ENCODE measurements around the gene BTN3A1.
"Not testable (repeated sequence)": the region's sequence is repeated elsewhere in the genome, so short reads cannot be mapped to it uniquely, and the experiment has no call there.

The BTN3A1 gene

DNA sequence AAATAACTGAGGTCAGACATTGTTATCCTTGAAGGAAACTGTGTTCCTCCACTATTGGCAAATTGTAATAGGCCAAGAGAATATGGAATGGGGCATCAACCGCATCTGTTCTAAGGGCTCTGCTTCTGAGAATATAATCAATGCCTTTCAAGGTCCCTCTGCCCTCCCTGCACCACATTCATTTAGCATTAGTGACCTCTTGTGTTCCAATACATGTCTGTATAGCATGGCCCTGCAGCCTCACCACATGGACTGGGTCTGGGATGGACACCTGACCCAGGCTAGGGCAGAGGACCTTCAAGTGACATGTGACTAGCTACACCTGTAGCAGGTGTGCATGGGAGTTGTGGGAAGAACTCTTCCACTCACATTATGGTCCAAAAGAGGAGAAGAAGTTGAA, 14.2 kb downstream of the BTN3A1 start:
- no peak for DNase-seq

DNA sequence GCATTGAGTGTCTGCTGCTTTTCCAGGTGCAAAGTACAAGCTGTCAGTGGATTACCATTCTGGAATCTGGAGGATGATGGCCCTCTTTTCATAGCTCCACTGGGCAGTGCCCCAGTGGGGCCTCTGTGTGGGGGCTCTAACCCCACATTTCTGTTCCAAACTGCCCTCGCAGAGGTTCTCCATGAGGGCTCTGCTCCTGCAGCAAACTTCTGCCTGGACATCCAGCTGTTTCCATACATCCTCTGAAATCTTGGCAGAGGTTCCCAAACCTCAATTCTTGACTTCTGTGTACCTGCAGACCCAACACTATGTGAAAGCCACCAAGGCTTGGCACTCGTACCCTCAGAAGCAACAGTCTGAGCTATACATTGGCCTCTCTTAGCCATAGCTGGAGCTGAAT, 16.0 kb downstream of the BTN3A1 start:
- not testable (repeated sequence) for DNase-seq

DNA sequence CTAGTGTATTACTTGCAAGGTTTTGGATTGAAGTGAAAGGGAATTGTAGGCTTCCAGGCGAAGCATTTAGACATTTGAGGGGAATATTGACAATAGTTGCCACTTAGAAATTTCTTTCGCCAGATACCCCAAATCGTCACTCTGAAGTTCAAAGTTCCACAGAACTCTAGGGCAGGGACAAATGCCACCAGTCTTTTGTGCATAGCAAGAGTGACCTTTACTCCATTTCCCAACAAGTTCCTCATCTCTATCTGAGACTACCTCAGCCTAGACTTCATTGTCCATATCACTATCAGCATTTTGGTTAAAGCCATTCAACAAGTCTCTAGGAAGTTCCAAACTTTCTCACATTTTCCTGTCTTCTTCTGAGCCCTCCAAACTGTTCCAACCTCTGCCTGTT, 16.7 kb downstream of the BTN3A1 start:
- not testable (repeated sequence) for DNase-seq

DNA sequence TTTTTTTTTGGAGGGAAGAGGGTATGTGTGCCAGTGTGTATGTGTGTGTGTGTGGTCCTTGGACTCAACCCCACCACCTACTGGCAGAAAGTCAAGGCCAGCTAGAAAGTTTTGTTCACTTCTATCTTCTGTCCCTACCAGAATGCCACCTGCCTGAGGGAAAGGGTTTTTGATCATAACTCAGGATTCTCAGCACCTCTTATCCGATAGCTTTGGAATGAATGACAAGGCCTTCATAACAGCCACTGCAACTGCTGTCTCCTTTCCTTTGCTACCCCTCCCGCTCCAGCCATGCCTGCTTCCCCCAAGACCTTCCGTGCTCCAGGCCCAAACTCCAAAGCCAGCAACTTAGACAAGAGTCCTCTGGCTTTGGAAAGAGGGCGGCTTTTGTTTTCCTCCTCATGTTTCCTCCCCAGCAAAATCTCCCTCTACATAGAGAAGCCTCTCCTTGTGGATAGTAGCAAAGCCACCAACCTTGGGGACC, 18.7 kb downstream of the BTN3A1 start:
- DNase-seq = peak; percentile 34 to 51

DNA sequence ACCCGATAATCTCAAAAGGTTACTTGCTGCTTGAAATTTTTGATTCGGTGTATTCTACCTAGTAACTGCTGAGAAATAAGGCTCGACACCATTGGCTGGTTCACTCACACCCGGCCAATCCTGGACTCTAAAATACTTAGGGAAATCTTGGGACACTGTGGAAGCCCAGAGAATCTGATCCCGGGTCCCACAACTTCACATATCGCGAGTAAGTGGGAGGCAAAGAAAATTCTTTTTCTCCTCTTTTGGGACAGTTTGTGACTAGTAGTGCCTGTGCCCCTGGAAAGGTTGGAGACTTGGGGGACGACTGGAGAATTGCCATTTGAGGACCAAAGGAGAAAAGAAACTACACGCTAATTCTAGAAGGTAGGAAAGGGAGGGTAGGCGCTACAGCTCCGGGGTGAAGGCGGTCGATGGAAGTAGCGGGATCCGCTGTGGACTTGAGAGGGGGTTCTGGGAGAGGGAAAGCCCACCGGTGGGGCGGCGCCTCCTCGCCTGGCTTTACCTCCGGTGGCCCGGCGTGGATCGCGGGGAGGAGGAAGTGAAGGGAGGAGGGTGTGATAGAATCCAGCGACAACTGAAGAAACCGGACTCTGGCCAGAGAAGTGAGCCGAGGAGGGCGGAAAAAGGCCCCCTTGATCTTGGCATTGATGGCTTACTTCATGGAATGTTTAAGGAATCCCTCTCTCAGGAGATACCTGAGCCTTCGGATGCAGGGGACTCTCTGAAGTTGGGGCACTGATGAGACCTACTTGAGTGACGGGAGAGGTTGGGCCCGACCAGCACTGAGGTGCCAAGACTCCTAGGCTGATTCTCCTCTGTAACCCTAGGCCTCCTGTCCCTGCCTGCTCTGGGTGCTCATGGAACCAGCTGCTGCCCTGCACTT, 19.4 kb downstream of the BTN3A1 start:
- peak; percentile 59 to 80 for DNase-seq

DNA sequence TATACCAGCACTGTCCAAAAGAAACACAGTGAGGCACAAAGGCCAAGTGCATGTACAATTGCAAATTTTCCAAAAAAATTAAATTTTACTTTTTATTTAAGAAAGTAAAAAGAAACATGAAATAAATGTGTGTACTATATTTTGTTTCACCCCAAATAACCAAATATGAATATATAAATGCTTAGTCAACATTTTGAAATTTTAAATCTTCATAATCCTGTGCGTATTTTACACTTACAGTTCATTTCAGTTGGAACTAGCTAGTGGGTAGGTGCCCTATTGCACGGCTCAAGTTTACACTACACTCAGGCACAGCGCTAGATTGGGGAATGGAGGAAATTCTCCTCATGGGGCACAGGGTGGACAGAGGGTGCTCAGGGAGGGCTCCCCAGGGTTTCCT, 20.3 kb downstream of the BTN3A1 start:
- DNase-seq = no peak

DNA sequence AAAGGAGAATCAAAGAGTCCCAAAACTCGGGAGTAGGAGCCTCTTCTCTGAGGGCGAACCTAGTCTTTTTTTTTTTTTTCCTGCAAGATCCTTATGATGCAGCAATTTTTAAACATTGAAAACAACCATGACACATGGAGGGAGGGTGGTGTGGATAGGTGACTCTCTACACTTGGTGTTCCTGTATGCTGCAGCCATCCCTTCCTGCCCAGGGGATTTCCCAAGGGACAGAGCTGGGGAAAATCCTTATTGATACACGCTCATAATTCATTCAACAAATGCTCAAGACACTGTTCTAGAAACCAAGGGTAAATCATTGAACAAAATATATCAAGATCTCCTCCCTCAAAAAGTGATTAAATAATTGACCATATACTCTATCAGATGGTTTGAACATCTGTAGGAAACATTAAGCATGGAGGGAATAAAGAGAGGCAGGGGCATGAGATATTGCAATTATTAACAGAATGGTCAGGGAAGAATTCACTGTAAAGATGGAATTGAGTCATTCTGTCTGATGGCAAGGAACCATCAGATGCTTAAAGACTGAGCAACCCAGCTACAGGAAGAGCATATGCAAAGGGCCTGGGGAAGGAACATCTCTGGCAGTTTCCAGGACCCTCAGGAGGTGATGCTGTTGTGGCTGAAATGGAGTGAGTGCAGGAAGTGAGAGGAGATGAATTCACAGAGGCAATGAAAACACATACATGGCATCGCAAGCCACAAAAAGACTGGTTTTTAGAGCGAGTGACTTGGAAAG, 24.8 kb downstream of the BTN3A1 start:
- DNase-seq = no peak

DNA sequence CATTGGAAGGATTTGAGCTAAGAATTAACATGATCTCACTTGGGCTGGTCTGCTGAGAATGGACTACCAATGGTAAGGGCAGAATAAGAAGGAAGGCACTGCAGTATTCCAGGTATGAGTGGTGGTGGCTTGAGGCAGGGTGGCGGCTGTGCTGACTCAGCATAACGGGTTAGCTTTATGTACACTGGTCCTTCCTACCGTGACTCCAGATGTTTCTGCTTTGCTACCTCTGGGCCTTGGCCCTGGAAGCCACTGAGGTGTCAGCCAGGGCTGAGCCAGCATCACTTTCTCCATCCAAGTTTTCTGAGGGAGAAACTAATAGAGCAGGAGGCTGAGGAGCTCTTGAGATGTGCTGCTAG, 25.4 kb downstream of the BTN3A1 start:
- no peak for DNase-seq

DNA sequence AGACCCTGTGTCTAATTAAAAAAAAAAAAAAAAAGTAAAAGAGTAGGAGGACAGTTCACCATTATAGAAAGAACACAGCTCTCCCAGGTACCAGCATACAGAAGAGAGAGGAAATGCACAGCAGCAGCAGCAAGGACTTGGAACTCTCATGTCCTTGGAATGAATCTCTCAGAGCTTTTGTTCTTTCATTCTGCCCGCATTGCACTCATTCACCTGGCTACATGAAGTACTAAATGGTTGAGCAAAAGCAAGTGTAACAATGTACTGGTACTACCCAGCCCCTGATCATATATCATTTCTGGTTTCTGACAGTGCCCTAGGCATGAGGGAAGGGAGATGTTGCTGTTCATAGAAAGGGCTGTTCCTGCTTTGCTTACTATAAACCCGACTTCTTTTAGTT, 26.1 kb downstream of the BTN3A1 start:
- no peak for DNase-seq

DNA sequence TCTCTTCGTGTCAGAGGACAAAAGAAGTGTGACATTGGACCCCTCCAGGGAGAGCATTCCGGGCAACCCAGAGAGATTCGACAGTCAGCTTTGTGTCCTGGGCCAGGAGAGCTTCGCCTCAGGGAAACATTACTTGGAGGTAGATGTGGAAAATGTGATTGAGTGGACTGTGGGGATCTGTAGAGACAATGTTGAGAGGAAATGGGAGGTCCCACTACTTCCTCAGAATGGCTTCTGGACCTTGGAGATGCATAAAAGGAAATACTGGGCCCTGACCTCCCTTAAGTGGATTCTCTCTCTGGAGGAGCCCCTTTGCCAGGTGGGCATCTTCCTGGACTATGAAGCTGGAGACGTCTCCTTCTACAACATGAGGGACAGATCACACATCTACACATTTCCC, 28.7 kb downstream of the BTN3A1 start:
- no peak for DNase-seq

DNA sequence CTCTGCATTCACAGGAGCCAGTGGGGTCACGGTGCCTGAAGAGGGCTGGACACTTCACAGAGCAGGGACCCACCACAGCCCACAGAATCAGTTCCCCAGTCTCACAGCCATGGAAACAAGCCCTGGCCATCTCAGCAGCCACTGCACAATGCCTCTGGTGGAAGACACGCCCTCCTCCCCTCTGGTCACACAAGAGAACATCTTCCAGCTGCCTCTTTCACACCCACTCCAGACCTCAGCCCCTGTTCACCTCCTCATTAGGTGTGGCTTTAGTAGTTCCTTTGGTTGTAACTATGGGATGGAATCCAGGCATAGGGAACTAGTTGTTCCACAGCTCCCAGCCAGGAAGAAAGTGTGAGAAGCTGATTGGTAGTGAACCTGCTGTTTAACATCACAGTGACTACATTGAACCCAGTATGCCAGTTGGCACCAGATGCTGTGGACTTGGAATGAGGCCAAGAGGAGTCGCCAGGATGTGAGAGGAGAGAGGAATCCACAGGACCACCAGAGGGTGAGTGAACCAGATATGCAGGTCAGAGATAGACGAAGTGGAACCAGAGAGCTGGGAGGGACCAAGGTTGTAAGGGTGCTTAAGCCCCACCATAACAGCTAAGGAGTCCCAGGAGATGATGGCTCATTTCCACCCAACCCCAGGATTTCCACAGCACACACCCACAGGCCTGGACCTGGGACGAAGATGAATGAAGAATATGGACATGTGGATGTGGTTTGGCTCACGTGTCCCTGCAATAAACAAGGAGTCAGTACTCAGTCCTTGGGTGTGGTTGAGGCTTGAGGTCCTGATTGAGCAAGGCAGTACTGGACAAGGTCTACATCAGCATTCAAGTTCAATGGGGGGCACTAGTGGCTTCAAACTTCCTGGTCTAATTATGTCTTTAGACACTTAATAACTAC, 29.4 kb downstream of the BTN3A1 start:
- no peak for DNase-seq

DNA sequence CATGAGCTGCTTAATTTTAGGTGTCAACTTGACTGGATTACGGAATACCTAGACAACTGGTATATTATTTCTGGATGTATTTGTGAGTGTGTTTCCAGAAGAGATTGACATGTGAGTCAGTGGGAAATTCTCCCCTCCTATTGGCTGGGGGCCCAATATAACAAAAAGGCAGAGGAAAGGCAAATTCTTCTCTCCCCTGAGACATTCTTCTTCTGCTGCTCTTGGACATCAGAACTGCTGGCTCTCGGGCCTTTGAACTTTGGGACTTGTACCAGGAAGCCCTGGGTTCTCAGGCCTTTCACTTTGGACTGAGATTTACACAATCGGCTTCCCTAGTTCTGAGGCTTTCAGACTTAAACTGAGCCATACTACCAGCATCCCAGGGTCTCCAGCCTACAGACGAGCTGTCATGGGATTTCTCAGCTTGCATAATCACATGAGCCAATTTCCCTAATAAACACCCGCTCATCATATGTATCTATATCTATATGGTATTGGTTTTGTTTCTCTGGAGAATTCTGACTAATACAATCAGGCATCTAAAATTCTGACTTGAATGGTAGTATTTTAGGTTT, 30.6 kb downstream of the BTN3A1 start:
- no peak for DNase-seq

DNA sequence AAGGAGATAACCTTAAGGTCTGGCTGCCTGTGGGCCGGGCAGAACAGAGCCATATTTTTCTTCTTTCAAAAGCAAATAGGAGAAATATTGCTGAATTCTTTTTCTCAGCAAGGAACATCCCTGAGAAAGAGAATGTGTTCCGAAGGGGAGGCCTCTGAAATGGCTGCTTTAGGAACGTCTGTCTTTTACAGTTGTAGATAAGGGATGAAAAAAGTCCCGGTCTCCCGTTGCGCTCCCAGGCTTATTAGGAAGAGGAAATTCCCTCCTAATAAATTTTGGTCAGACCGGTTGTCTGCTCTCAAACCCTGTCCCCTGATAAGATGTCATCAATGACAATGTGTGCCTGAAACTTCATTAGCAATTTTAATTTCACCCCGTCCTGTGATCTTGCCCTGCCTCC, 31.6 kb downstream of the BTN3A1 start:
- DNase-seq = not testable (repeated sequence)

DNA sequence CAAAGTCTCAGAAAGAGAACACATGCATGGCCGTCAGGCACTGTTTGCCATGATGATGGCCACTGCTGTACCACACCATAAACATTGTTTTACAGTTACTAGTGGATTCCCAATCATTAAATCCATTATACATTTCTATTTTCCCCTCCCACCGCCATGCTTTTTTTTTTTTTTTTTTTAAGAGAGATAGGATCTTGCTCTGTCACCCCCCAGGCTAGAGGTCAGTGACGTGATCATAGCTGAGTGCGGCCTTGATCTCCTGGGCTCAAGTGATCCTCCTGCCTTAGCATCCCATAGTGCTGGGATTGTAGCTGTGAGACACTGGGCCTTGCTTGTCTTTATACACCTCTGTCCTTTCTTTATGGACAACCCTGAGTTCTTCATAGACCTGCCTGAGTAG, 33.9 kb downstream of the BTN3A1 start:
- DNase-seq = no peak

DNA sequence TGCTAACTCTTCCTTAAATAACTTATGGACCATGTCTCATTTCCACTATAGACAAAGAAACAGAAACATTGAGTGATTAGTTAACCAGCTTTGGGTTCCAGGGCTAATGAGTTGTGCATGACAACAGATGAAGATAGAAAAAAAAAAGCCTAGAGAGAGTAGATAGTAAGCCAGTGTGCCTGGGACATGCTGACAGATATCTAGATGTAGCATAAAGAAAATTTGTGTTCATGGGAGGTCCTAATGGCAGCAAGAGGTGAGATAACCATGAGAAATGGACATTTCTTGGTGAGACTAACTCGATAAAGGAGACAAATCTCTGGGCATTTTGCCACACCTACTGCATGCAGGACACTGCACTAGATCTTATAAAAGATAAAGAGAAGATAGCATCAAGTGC, 35.5 kb downstream of the BTN3A1 start:
- no peak for DNase-seq

DNA sequence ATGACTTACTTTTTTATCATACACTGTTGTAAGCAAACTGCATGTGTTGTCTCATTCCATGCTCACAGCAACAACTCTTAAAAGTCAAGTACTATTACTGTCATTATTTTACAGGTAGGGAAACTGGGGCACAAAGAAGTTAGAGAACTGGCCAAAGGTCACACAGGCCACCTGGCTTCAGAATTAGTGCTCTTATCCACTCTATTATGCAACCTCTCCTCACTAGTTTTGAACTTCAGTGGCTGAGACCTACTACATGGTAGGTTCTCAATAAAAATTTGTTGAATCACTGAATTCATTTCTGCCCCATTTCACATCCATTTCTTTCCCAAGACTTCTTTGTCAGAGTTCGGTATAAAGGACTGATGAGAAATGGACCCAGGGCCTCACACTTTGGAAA, 35.9 kb downstream of the BTN3A1 start:
- DNase-seq = no peak

DNA sequence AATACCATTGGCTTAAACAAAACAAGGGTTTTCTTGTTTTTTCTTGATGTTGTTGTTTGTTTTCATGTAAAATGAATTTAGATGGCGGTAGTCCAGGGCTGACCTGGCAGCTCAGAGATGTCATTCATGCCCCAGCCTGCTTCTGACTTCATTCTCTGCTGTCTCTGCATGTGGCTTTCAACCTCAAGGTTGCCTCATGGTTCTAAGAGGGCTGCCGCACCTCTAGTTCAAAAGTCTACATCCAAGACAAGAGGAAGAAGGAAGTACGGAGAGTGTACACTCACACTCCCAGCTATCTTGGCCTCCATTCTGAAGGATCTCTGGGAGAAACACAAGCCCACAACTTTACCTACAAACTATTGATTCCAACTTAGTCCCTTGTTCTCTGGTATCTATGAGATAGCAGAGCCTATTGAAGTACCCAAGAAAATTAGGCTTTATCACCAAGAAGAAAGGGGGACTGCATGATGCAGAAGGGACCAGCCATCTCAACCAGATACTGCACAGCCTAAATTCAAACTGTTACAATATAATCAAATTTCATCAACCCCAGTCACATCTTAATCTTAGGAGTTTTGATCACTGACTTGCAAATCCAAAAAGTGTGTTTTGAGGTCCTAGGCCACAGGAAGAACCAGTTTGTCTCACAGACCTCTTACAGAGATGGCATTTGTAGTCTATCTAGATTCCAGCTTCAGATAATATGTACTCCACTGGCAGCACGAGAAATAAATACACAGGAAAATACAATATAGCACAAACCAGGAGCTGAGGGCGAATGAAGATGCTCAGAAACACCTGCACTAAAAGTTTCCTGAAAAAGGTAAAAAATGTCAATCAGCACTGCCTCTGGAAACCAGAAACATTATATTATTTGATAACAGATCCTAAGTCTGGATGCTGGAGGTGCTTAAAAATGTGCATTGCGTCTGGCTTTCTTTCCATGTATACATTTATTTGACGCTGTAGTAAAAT, 37.4 kb downstream of the BTN3A1 start:
- peak in 1 of 2 donors; percentile 30 for DNase-seq

DNA sequence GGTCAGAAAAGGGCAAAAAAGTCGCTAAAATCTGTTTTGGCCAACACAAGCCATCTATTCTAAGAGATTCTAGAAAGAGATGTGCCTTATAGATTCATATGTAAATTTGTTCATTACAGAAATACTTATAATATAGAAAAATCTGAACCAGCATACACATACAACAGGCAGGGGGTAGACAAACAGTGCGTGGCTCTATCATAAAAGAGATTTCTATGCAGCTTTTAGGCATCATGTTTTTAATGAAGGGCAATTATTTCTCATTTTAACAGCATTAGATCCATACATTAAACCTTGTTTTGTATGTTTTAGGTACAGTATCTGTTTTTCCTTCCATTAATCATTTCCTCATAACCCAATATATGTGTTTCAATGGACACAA, 38.9 kb downstream of the BTN3A1 start:
- DNase-seq = no peak

DNA sequence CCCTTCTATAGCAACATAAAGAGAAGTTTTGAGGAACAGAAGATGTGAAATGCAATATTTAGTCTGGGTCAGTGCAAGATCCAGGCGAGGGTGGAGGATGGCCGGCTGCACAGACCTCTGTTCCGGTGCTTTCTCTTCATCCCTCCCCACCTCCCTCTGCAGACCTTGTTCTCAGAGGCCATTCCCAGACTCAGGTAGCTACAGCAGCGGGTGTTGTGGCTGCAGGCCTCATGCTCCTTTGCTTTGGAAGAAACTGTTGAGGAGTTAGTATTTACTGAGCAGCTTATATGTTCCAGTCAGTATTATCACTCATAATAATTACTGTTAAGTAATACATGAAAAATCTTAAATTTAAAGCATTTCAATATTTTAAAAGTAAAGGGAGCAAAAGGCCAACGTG, 39.9 kb downstream of the BTN3A1 start:
- DNase-seq = no peak

DNA sequence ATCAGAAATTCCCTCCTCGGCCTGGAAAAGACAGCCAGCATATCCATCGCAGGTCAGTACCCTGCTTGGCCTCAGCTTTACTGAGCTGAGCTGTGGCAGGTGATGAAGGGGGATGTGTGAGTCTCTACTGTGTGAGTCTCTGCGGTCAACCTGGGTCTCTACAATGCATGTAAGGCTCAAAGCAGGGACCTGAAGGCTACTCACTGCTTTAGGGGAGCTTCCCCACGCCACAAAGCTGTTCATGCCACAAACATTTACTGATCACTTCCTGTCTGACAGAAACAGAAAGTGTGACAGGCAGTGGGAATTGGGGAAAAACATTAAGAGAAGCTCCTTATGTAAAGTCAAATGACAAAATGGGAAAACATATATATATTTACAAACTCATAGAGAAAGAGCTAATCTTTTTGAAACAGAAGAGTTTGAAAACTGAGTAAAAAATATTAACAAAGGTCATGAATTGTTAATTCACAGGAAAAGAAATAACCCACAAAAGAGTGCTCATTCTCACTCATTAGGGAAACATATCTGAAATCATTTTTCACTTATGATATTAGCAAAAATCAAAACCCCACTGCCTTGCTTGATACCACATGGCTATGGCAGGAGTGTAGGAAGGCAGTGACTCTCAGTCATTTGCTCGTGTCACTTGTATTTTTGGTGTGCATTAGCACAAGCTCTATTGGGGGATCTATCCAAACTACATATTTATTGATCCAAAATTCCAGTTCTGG, 44.0 kb downstream of the BTN3A1 start:
- DNase-seq = peak in 1 of 2 donors; percentile 62

DNA sequence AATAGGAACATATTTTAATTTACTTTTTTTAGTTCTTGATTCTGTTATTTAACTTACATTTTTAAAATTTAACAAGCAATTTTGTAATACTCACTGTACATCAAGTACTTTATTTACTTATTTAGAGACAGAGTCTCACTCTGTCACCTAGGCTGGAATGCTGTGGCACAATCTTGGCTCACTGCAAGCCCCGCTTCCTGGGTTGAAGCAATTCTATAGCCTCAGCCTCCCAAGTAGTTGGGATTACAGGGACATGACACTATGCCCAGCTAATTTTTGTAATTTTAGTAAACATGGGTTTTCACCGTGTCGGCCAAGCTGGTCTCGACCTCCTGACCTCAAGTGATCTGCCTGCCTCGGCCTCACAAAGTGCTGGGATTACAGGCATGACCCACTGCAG, 45.2 kb downstream of the BTN3A1 start:
- DNase-seq = no peak
